Stimulated activated CD4-positive, alpha-beta T cell treated with anti-CD3 and anti-CD28 coated beads, Interleukin-2, amount 100 ng/mL, for 4 hours (primary cell): ENCODE results near the gene RPA1.
"Not testable (repeated sequence)": the region's sequence is repeated elsewhere in the genome, so short reads cannot be mapped to it uniquely, and the experiment has no call there.

ENCODE experiments used
- DNase-seq: peaks from one replicate; pipeline ENCODE4 v3.0.0-alpha.2; 2020; ENCODE audit warnings: low read depth

RPA1 gene

DNA sequence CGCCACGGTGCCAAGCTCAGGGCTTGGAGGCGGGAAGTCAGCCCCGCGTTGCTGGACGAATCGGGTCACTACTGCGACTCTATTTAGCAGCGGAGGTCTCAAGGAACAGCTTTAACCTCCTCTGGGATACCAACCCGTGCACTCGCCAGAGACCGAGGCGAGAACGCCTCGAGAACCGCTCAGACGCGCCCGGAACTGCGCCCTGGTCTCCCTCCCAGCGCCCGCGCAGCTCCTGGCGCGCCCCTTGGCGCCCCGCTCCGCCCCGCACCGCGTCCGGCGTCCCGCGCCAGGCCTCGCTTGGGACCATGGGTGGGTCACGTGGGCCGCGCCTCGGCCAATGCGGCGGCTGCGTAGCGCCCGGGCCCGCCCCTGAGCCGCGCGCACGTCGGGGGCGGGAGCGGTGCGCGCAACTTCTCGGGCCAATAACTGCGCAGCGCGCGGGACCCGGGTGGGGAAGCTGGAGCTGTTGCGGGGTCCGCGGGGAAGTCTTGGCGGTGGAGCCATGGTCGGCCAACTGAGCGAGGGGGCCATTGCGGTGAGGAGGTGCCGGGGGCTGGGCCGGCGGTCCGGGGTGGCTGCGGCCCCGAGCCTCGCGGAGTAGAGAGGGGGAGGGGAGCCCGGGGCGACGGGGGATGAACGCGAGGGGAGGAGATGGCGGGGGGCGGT is at the start of gene RPA1, which contains the start of gene SMYD4:
Gene RPA1, plus strand, starts transcription at position 414 of the 666 bp plus-strand sequence. Its CDS starts 89 bp downstream, at position 503.
Gene SMYD4, minus strand, starts transcription at position 311 of the 666 bp plus-strand sequence. CDS start 1,908 bp downstream, outside the sequence.
- DNase-seq, result peak; percentile 78

DNA sequence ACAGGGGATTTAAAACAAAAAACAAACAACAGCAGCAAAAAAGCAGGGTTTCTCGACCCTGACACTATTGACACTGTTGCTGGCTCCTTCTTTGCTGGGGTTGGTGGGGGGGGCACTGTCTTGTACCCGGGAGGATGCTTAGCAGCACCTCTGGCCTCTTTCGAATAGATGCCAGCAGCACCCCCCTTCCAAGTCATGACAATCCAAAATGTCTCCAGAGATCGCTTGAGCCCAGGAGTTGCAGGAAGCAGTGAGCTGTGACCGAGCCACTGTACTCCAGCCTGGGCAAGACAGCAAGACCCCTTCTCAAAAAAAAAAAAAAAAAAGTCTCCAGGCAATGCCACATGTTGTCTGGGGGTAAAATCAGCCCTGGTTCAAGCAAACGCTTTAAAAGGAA is 47.6 kb upstream of the RPA1 start:
- DNase-seq, result no peak

DNA sequence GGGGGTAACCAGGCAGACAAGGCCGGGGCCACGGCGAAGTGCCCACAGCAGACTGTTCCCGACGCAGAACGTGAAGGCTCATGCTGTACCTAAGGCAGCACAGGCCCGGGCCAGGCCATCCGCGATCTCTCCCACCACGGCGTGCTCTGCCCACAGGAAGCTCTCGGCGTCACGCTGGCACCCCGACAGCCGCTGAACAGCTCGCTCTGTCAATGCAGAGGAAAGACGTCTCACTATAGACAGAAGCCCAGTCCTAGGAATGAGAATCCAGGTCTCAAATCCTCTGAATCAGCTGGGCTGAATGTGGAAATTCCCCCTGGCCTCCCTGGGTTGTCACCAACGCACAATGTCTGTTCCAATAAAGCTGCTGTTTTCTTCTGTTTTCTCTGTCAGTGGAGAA is 46.5 kb upstream of the RPA1 start:
- no peak for DNase-seq

DNA sequence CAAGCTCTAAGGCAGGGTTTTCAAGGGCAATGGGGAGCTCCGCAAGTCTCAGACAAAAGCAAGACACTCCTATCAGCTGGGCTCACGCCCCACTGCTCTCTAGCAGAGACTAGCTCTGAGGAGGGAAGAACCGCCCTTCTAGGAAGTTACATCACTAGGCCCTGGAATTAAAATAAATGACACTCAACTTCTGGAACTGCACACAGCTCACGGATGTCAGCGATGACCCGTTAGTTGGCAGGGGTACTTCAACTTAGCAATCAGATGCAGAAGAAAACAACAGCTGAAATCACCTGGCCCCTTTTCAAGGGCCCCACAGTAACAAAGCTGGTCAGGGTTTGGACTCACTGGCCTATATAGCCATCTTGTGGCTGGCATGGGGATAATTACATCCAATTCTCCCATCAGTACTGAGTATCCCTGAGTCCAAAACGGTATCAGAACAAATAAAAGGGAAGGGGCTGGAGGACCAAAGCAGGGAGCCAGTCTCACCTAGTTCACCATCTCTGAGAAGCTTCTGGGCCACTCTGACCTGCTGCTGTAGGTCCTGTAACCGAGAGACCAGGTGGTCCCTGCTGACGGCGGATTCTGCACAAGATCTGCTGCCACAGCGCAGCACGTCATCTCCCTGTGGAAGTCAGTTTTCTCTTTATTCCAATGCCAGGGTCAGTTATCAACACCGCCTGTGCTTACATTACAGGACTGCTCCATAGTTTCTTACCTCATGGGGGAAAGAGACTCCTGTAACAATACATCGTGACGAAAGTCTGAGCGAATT is 45.8 kb upstream of the RPA1 start:
- no peak for DNase-seq

DNA sequence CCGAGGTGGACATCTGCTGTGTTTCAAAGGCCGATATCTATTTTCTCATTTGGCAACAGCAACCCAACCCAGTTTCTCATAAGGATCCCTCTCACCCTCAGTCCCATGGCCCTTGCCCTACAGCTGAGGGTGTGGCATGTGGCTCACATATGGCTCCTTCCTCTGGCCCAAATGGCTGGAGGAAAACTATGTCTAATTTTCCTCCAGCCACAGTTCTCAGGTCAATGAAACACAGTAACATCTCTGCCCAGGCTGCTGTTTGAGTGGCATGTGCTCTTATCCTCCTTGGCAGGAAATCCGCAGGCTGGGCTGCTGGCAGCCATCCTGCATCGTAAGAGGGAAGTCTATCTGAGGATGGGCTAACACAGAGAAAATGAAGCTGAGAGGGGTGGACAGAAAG is 43.9 kb upstream of the RPA1 start:
- no peak for DNase-seq

DNA sequence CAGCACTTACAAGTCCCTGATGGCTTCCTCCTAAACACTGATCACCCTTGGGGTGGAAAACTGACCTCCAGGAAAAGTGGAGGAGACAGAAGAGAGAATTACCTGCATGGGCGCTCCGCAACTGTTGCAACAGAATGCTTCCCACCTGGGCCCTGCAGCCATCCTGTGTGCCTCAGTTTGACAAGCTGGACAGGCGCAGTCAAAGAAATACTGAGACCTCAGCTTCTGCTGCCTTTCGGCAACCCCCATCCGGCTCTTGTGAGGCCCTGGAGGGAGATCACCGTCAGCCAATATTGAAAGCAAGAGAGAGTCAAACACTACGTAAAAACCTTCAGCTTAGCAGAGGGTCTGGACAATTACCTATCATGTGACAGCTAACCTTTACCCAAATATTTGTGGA is 43.1 kb upstream of the RPA1 start:
- DNase-seq, result no peak

DNA sequence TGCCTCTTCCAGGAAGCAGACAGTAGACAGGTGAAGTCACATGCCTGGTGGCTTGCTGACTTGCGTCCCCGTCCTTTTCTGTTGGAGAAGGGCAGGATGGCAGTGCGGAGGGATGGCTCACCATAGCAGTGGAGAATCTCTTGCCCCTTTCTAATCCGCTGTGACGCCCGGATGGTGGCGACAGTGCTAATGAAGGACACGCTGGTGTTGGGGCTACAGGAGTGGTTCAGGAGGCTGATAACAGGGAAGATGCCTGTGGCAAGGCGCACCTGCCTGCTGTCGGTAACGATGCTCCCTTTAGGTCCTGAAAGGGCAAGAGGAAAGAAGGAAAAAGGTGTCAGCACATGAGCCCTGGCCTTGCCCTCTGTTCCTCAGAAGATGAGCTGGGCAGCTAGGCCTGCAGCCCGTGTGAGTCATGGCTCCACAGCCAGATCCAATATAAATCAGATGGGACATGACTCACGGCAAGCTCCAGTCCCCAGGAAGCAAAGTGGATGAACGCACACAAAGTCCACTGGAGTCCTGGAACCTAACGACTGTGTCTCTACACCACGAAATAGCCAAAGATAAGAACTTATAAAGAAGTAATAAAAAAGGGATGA is 42.4 kb upstream of the RPA1 start:
- no peak for DNase-seq

DNA sequence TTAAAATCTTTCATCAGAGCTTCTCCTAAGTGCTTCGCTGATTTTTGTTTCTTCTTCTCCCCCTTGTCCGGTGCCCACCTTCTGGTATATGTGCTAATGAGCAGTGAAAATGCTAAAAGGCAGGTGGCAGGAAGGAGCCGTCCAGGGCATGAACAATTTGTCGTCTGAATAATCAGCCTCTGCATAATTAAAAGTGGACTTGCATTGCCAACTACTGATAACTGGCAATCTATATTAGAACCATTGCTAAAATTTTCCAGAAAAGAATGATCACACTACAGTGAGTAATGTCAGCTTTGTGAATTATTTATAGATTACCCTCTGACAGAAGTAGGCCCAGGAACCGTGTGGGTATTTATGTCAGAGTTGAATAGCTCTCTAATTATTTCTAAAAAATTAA is 39.9 kb upstream of the RPA1 start:
- no peak for DNase-seq

DNA sequence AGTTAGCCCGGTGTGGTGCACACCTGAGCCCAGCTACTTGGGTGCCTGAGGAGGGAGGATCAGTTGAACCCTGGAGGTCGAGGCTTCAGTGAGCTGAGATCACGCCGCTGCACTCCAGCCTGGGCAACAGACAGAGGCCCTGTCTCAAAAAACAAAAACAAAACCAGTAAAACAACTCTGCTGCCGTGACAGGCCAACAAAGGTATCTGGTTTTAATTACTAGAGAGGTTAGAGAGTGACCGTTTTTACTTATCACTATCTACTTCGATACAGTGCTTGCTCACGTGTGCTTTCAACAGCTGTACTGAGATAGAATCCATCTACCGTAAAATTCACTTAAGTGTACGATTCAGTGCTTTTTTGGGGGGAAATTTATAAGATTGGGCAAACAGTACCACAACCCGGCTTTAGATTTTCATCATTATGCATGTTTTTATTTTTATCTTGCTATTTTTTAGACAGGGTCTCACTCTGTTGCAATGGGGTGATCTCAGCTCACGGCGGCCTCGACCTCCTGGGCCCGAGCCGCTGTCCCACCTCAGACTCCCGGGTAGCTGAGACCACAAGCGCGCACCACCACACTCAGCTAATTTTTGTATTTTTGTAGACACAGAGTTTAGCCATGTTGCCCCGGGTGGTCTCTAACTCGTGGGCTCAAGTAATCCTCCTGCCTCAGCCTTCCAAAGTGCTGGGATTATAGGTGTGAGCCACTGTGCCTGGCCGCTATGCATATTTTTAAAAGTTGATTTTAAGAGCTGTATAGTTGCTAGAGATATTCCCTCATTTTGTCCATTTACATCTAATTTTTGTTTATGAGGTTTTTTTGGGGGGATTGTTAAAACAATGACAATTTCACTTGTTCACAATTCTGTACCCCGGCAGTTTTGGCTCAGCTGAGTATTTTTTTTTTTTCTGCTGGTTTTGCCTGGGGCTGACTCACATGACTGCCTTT is 37.0 kb upstream of the RPA1 start:
- no peak for DNase-seq

DNA sequence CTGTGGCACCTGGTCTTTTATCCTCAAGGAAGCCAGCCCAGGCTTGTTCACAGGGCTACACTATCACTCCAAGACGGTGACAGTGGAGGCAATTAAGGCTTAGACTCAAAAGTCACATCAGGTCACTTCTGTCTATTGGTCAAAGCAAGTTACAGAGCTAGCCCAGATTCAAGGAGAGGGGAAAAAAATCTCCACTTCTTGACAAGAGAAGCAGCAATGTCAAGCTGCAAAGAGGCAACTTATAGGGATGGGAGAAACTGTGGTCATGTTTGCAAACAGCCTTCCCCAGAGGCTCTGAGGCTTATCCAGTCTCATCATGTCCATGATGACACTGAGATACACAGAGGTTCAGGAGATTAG is 36.4 kb upstream of the RPA1 start:
- DNase-seq, result no peak

DNA sequence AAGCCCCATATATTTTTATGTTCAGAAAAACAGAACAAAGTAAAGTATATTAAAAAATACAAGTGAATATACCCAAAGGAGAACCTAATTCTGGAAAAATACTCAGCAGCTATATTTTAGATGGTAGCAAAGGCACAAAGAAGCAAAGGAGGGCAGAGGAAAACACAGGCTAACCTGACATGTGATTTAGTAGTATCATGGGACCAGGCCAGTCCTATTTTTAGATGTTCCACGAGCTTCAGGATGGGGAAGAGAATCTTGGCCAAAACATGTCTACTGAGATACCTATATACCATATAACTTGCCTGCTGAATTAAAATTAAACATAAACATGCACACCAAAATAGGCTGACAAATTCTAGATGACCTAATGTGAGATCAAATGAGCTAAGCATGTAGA is 33.0 kb upstream of the RPA1 start:
- no peak for DNase-seq

DNA sequence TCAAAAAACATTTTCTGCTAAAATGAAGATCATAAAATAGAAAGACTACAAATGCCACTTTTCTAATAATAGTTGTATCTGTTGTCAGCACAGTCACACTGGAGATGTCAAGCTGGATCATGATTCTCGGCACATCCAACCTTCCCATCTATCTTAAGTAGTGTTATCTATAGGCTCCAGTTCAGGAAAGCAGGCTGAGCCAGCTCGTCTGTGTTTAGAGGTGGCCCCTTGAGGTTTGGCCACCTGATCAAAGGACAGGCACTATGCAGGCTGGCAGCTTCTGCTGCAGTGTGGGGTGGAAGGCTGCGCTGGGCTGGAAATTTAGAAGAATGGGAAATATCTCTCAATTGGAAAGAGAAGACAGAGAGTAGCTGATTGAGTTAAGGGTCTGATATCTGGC is 32.5 kb upstream of the RPA1 start:
- DNase-seq, result no peak

DNA sequence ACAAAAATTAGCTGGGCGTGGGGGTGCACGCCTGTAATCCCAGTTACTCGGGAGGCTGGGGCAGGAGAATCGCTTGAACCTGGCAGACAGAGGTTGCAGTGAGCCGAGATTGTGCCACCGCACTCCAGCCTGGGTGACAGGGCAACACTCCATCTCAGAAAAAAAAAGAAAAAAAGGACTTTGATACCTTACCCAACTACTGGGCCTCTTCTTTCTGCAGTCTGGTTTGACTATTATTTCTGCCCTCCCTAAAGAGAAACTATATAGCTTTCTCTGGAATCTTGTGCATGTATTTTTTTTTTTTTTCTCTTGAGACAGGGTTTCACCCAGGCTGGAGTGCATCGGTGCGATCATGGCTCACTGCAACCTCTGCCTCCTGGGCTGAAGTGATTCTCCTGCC is 32.0 kb upstream of the RPA1 start:
- not testable (repeated sequence) for DNase-seq

DNA sequence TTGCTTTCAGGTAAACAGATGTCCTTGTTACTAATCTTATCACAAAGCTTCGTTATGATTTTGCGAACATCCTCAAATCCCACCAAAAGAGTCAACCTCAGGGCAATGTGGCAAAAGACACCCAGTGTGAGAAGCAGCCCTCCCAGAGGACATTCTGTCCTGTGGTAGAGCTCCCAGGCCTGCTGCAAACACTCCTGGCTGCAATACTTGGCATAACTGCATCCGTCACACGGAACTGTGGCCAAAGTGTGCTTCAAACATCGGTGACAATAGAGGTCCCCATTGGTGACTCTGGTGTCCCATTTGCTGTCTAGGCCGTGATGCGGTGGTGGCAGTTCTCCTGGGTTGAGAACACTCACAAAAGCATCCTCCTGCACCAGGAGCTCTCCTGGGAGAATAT is 29.6 kb upstream of the RPA1 start:
- DNase-seq, result no peak

DNA sequence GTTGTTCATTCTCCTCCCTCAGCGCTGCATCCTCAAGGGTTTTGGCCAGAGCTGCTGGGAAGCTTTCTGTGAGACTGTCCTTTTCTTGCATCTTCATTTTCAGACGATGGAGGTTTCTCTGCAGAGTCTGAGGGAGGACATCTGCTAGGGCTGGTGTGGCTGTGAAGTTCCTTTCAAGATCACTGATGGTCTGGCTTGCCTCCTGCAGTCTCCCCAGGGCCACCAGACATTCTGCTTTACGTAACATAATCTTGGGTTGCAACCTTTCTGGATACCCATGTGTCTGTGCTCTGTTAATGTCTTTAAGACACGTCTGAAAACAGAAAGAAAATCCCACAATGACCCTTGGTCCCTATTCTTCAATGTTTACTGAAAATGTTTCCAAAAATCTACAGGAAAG is 29.1 kb upstream of the RPA1 start:
- no peak for DNase-seq

DNA sequence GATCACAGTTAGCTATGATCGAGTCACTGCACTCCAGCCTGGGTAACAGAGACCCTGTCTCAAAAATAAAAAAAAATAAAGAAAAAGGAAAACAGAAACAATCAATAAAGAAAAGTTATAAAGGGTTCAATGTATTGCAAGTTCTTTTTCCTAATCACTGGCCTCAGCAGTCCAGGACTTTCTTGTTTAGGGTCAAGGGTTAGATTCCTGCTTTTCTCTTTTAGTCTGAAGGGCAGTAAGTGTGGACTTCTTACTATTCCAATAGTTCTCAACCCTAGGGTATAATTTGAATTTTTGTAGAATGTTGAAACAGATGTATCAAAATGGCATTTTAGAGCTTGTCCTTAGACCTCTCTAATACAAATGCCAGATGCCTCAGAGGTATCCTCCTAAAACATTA is 27.4 kb upstream of the RPA1 start:
- no peak for DNase-seq

DNA sequence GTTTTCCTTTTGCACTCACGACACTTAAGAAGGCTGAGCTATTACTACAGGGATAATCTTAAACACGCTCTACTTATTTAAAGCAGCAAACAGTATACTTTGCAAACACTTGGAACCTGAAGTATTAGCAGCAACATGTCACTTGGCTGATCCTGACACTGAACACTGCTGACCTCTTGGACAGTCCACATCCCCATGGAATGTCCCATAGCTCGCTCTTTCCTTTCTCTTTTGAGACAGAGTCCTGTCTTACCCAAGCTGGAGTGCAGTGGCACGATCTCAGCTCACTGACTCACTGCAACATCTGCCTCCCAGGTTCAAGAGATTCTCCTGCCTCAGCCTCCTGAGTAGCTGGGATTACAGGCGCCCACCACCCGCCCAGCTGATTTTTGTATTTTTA is 26.5 kb upstream of the RPA1 start:
- no peak for DNase-seq

DNA sequence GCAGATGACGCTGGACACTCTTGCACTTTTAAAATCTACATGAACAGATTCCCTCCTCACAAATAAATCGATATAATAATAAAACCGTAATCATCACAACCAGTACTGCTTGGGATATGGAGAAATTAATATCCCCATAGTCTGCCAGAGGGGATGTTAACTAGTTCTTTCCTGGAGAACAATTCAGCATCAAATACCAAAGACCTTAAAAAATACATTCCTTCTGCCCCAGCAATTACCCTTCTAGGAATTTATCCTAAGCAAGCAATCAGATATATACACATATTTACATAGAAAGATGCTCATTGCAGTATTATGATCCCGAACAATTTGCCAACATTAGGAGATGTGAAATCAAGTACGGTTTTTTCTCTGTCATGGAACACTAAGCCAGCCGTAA is 21.9 kb upstream of the RPA1 start:
- DNase-seq, result no peak

DNA sequence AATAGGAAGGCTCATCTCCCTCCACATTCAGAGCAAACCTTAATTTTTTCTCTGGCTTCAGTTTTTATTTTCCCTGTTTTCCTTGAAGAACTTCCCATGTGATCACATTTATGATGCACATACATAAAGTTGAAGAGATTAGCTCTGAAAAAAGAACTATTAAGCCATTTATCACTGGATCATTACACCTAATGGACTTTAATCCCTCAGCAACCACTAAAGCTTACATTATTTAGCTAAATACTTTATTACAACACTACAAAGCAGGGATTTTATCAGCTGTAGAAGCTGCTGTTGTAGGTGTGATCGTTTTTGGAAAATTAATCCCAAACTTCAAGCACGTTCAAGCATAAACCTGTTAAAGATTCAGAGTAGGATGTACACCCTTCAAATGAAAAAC is 21.2 kb upstream of the RPA1 start:
- DNase-seq, result no peak

DNA sequence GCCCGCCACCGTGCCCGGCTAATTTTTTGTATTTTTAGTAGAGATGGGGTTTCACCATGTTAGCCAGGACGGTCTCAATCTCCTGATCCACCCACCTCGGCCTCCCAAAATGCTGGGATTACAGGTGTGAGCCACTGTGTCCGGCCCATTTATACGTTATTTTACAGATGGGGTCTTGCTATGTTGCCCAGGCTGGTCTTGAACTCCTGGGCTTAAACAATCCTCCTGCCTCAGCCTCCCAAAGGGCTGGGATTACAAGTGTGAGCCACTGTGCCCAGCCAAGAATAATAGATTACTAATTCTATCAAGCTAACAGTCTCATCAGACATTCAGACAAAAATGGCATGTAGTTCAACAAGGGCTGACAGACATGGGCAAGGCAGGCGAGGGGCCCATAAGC is 20.0 kb upstream of the RPA1 start:
- DNase-seq, result not testable (repeated sequence)

DNA sequence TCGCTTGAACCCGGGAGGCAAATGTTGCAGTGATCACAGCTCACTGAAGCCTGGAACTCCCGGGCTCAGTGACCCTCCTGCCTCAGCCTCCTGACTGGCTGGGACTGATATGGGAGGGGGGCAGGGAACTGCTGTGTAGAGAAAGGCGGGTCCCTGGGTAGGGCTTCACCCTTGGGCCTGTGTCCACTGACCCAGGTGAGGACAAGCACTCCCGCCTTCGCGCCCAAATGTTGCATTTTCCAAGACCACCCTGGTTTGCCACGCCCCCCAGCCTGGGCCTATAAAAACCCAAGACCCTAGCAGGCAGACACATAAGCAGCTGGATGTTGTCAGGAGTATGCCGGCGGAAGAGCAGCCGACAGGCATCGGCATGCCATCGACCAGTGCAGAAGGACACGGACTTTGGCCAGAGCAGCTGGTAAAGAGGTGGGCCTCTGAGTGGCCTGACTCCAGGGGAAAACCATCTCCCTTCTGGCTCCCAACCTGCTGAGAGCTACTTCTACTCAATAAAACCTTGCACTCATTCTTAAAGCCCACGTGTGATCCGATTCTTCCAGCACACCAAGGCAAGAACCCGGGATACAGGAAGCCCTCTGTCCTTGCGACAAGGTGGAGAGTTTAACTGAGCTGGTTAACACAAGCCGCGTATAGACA is 19.2 kb upstream of the RPA1 start:
- no peak for DNase-seq

DNA sequence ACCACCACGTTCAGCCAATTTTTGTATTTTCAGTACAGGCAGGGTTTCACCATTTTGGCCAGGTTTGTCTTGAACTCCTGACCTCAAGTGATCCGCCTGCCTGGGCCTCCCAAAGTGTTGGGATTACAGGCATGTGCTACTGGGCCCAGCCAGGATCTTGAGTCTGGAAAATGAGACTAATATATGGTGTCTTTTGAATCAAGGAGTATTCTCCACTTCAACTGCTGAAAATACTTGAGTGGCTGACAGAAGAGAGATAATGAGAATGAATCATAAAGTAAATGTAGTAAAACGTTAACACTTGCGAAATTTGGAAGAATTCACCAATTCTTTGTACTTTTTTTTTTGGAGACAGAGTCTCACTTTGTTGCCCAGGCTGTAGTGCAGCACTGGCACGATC is 16.7 kb upstream of the RPA1 start:
- no peak for DNase-seq
